GM12878 (cell line): ENCODE measurements around the gene SMIM1. TPM values are rescaled to one million over a fixed set of nuclear protein-coding genes. Genes with fewer than 3 reads are reported as not detected.

Experiments
- ATAC-seq: fragments of 200-7000 bp; cut with Tn5 transposase; 3 replicates; pipeline ENCODE4 v1.9.1; 2020; ENCODE audit warnings: mild to moderate bottlenecking, moderate library complexity
- BruUV-seq: library from RNA; stranded (reverse); fragments of 400-500 nt; replicated peaks from 2 replicates; lab custom pipeline; 2021; lab: Mats Ljungman, UMichigan
- CTCF ChIA-PET: fragments of 300-600 bp; sonication (Branson Sonifier 250); formaldehyde crosslinking; extraction: SDS; loops from one replicate; lab custom pipeline; 2021; ENCODE audit warnings: inconsistent platforms; lab: Yijun Ruan, JAX
- POLR2A ChIA-PET: fragments of 350-600 bp; formaldehyde crosslinking; extraction: SDS; loops from one replicate; lab custom pipeline; 2021; ENCODE audit warnings: inconsistent platforms; lab: Charles Lee
- RAD21 ChIA-PET: fragments of 300-600 bp; sonication (Branson Sonifier 250); formaldehyde crosslinking; loops from one replicate; lab custom pipeline; 2023; ENCODE audit warnings: antibody characterized with exemption; ENCODE audit not compliant: unreplicated experiment; lab: Charles Lee
- SMC1A ChIA-PET: fragments of 300-600 bp; sonication (Branson Sonifier 250); formaldehyde crosslinking; loops from one replicate; lab custom pipeline; 2023; ENCODE audit not compliant: unreplicated experiment, uncharacterized antibody; lab: Charles Lee
- DNase-seq: peaks from one replicate; pipeline ENCODE4 v3.0.0-alpha.2; 2011; ENCODE audit warnings: low read depth, low spot score
- FAIRE-seq: peaks from 3 replicates; lab custom pipeline; 2011; peaks lifted over from hg19 to GRCh38; lab: Jason Lieb, UNC
- H2AFZ ChIP-seq: 2 replicates; pipeline ENCODE4 v1.6.0; 2011; ENCODE audit warnings: low read depth, low read length, control low read depth; ENCODE audit not compliant: control insufficient read depth
- H3K27ac ChIP-seq: 2 replicates; pipeline ENCODE4 v1.5.1; 2011; ENCODE audit warnings: control low read depth; ENCODE audit not compliant: control insufficient read depth, insufficient read depth
- H3K27me3 ChIP-seq, 2 experiments: replicated peaks in 1 of 2; 2 replicates each; pipeline versions ENCODE4 v1.6.0 to v1.6.1; 2011; ENCODE audit warnings: low read length in 1 of 2; ENCODE audit not compliant: control insufficient read depth in 2 of 2, insufficient read depth in 2 of 2
- H3K36me3 ChIP-seq, 2 experiments: 2 replicates each; pipeline ENCODE4 v1.5.1; 2011; ENCODE audit warnings: low read length in 1 of 2; ENCODE audit not compliant: control insufficient read depth in 2 of 2, insufficient read depth in 2 of 2
- H3K4me1 ChIP-seq: 2 replicates; pipeline ENCODE4 v1.6.1; 2011; ENCODE audit warnings: mild to moderate bottlenecking, low read length, moderate library complexity, mixed read lengths; ENCODE audit not compliant: control insufficient read depth, insufficient read depth
- H3K4me2 ChIP-seq: 2 replicates; pipeline ENCODE4 v1.6.0; 2011; ENCODE audit warnings: control low read depth; ENCODE audit not compliant: control insufficient read depth, insufficient read depth
- H3K4me3 ChIP-seq: fragments of 200-600 bp; sonication (generic); 2 replicates; pipeline ENCODE4 v1.5.1; 2016
- H3K79me2 ChIP-seq: 2 replicates; pipeline ENCODE4 v1.6.0; 2011; ENCODE audit warnings: low read length; ENCODE audit not compliant: control insufficient read depth, insufficient read depth
- H3K9ac ChIP-seq: 2 replicates; pipeline ENCODE4 v1.8.0; 2011; ENCODE audit warnings: low read length, control low read depth, mixed read lengths; ENCODE audit not compliant: control insufficient read depth, insufficient read depth
- H3K9me3 ChIP-seq: replicated peaks from 3 replicates; pipeline ENCODE4 v1.5.1; 2011; ENCODE audit warnings: mild to moderate bottlenecking, low read length; ENCODE audit not compliant: control insufficient read depth, insufficient read depth
- H4K20me1 ChIP-seq: 2 replicates; pipeline ENCODE4 v1.6.0; 2011; ENCODE audit not compliant: control insufficient read depth, insufficient read depth
- CBFB ChIP-seq: IDR thresholded peaks from 2 replicates; pipeline ENCODE4 v1.6.1; 2016; ENCODE audit warnings: antibody characterized with exemption, low read depth
- IKZF2 ChIP-seq, 2 experiments: fragments of 450-650 bp; IDR thresholded peaks; 2 replicates each; pipeline ENCODE4 v1.6.1; 2017; ENCODE audit warnings: mild to moderate bottlenecking in 2 of 2, moderate library complexity in 2 of 2
- MYB ChIP-seq: fragments of 150-350 bp; IDR thresholded peaks from 2 replicates; pipeline ENCODE4 v1.6.1; 2014; ENCODE audit warnings: mild to moderate bottlenecking, low read depth, low read length, borderline replicate concordance
- RAD21 ChIP-seq: IDR thresholded peaks from 2 replicates; pipeline ENCODE4 v1.6.1; 2011; ENCODE audit warnings: mild to moderate bottlenecking, low read depth, low read length, moderate library complexity; ENCODE audit not compliant: insufficient read depth
- STAT1 ChIP-seq: fragments of 450-650 bp; conservative IDR thresholded peaks from 2 replicates; pipeline ENCODE4 v1.6.1; 2014; ENCODE audit warnings: antibody characterized with exemption, mild to moderate bottlenecking
- WGBS: methylation state at CpG from one replicate; pipeline ENCODE4 v1.1.6; 2016; ENCODE audit warnings: low lambda C conversion rate; ENCODE audit not compliant: insufficient replicate concordance, insufficient coverage; ENCODE audit errors: missing lambda C conversion rate; 5-methylcytosine and 5-hydroxymethylcytosine counted together
- in situ Hi-C: fragments of 300-500 bp; cut with MboI; formaldehyde crosslinking; loops from 9 replicates; pipeline ENCODE4 v1.14.3; 2018; ENCODE audit warnings: mixed read lengths
- intact Hi-C: fragments of 100-400 bp; cut with micrococcal nuclease; formaldehyde crosslinking; loops from one replicate; pipeline ENCODE4 v1.14.2; 2022; ENCODE audit not compliant: unreplicated experiment
- polyA plus RNA-seq, 11 experiments: library from polyadenylated mRNA; depleted of rRNA in 4 of 11; unstranded in 6 of 11; stranded (reverse) in 5 of 11; fragments of >200 nt; fragmentation: Nextera tagmentation in 4 of 11; fragmentation: Illumina TruSeq in 1 of 11; extraction: Ambion mirVana in 4 of 11; extraction: Trizol in 1 of 11; gene quantifications; 1 replicate in 1 of 11; 2 replicates in 10 of 11; pipeline versions ENCODE4 v1.2.1 to v1.2.3, GENCODE V29; 2011 to 2016; ENCODE audit warnings: inconsistent platforms in 2 of 11, missing spikeins in 2 of 11, low read depth in 1 of 11
- total RNA-seq, 4 experiments: library from RNA; depleted of rRNA in 3 of 4; stranded (reverse); fragments of >200 nt in 3 of 4; fragmentation: Illumina TruSeq in 1 of 4; extraction: Trizol in 1 of 4; gene quantifications; 2 replicates each; pipeline versions ENCODE4 v1.2.1 to v1.2.3, GENCODE V29; 2013 to 2021
- TF ChIP-seq, protein P1 (sequence below): IDR thresholded peaks from 2 replicates; pipeline ENCODE4 v1.6.1; 2011; ENCODE audit warnings: borderline replicate concordance, low read depth, mild to moderate bottlenecking, moderate library complexity, low read length; ENCODE audit not compliant: insufficient read depth, poor library complexity, severe bottlenecking
- TF ChIP-seq, protein P2 (sequence below): fragments of 450-650 bp; IDR thresholded peaks from 2 replicates; pipeline ENCODE4 v1.6.1; 2017; ENCODE audit warnings: mild to moderate bottlenecking
- TF ChIP-seq, protein P3 (sequence below): fragments of 450-650 bp; formaldehyde crosslinking; IDR thresholded peaks from 2 replicates; pipeline ENCODE4 v1.4.0; 2020; ENCODE audit warnings: mild to moderate bottlenecking, moderate library complexity
- TF ChIP-seq, protein P4 (sequence below): fragments of 450-650 bp; IDR thresholded peaks from 2 replicates; pipeline ENCODE4 v1.6.1; 2016; ENCODE audit warnings: mild to moderate bottlenecking

SMIM1 gene
- total and polyA plus RNA-seq, 10 of the 15 experiments (the other 5 are each of a cell fraction or from before 2014, with no cell fraction given) = 0.30 to 0.37 TPM; not detected in 8

DNA sequence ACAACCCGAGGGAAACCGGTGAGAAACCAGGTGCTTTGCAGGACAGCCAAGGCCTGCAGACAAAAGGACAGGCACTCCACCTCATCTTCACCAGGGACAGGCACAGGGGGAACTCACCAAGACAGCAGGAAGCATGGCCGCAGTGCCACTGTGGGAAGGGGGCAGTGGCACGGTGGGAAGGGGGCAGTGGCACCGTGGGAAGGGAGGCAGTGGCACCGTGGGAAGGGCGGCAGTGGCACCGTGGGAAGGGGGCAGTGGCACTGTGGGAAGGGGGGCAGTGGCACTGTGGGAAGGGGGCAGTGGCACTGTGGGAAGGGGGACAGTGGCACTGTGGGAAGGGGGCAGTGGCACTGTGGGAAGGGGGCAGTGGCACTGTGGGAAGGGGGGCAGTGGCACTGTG lies 52.1 kb downstream of the SMIM1 start (continued):
- TF ChIP-seq, protein P1, sequence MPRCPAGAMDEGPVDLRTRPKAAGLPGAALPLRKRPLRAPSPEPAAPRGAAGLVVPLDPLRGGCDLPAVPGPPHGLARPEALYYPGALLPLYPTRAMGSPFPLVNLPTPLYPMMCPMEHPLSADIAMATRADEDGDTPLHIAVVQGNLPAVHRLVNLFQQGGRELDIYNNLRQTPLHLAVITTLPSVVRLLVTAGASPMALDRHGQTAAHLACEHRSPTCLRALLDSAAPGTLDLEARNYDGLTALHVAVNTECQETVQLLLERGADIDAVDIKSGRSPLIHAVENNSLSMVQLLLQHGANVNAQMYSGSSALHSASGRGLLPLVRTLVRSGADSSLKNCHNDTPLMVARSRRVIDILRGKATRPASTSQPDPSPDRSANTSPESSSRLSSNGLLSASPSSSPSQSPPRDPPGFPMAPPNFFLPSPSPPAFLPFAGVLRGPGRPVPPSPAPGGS = no peak
- TF ChIP-seq, protein P2, sequence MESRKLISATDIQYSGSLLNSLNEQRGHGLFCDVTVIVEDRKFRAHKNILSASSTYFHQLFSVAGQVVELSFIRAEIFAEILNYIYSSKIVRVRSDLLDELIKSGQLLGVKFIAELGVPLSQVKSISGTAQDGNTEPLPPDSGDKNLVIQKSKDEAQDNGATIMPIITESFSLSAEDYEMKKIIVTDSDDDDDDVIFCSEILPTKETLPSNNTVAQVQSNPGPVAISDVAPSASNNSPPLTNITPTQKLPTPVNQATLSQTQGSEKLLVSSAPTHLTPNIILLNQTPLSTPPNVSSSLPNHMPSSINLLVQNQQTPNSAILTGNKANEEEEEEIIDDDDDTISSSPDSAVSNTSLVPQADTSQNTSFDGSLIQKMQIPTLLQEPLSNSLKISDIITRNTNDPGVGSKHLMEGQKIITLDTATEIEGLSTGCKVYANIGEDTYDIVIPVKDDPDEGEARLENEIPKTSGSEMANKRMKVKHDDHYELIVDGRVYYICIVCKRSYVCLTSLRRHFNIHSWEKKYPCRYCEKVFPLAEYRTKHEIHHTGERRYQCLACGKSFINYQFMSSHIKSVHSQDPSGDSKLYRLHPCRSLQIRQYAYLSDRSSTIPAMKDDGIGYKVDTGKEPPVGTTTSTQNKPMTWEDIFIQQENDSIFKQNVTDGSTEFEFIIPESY = no peak
- TF ChIP-seq CBFB = no peak
- TF ChIP-seq, protein P3, sequence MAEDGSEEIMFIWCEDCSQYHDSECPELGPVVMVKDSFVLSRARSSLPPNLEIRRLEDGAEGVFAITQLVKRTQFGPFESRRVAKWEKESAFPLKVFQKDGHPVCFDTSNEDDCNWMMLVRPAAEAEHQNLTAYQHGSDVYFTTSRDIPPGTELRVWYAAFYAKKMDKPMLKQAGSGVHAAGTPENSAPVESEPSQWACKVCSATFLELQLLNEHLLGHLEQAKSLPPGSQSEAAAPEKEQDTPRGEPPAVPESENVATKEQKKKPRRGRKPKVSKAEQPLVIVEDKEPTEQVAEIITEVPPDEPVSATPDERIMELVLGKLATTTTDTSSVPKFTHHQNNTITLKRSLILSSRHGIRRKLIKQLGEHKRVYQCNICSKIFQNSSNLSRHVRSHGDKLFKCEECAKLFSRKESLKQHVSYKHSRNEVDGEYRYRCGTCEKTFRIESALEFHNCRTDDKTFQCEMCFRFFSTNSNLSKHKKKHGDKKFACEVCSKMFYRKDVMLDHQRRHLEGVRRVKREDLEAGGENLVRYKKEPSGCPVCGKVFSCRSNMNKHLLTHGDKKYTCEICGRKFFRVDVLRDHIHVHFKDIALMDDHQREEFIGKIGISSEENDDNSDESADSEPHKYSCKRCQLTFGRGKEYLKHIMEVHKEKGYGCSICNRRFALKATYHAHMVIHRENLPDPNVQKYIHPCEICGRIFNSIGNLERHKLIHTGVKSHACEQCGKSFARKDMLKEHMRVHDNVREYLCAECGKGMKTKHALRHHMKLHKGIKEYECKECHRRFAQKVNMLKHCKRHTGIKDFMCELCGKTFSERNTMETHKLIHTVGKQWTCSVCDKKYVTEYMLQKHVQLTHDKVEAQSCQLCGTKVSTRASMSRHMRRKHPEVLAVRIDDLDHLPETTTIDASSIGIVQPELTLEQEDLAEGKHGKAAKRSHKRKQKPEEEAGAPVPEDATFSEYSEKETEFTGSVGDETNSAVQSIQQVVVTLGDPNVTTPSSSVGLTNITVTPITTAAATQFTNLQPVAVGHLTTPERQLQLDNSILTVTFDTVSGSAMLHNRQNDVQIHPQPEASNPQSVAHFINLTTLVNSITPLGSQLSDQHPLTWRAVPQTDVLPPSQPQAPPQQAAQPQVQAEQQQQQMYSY = no peak

DNA sequence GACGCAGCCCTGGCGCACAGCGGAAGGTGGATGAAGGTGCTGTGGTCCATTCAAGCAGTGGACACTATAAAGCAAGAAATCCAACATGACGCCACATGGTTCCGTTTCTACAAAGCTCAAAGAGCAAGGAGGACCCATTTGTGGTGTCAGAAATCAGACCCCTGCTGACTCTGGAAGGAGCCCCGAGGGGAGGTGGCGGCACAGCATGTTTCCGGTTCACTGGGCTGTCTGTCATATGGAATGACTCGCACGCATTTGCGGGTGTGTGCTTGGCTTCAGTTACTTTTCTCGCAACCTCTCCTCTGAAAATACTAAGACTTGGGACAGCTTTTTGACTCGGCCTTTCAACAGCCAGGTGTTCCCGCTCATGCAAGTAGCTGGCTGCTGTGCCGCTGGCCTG lies 52.8 kb downstream of the SMIM1 start:
- ChIA-PET RAD21 (no interaction called here), POLR2A (no interaction called here), CTCF (no interaction called here), SMC1A (no interaction called here)
- Histone ChIP-seq H3K27me3 (no peaks in the 10 kb centered on the region), H2AFZ (no peak overlapping the region), H3K9ac (no peak overlapping the region), H3K79me2 (no peaks in the 10 kb centered on the region), H3K4me3 (no peak overlapping the region), H3K36me3 (peaks cover 4 to 11% of the 10 kb centered on the region in 2 experiments; a peak in 3 of 4 replicates), H3K9me3 (no peaks in the 10 kb centered on the region), H3K4me2 (no peak overlapping the region), H3K27ac (no peak overlapping the region), H4K20me1 (no peaks in the 10 kb centered on the region), H3K4me1 (no peaks in the 10 kb centered on the region)
- DNase-seq (no peak), FAIRE-seq (no peak), ATAC-seq (no peak)
- in situ Hi-C loops (no loop called here), intact Hi-C loops (no loop called here)
- TF ChIP-seq IKZF2 (IDR thresholded peaks at IDR 0.05) (no peak), STAT1 (no peak), RAD21 (no peak), MYB (no peak)
- TF ChIP-seq, protein P4, sequence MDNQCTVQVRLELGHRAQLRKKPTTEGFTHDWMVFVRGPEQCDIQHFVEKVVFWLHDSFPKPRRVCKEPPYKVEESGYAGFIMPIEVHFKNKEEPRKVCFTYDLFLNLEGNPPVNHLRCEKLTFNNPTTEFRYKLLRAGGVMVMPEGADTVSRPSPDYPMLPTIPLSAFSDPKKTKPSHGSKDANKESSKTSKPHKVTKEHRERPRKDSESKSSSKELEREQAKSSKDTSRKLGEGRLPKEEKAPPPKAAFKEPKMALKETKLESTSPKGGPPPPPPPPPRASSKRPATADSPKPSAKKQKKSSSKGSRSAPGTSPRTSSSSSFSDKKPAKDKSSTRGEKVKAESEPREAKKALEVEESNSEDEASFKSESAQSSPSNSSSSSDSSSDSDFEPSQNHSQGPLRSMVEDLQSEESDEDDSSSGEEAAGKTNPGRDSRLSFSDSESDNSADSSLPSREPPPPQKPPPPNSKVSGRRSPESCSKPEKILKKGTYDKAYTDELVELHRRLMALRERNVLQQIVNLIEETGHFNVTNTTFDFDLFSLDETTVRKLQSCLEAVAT = no peak
- no TSS peak for BruUV-seq
- 97% methylated on average over 15 of the region's 15 CpGs for WGBS
